Measurements from ENCODE around the gene ARHGEF28.

Gene ARHGEF28

GRCh38 chr5:73654819-73655318 is 28.9 kb downstream of the ARHGEF28 start:
- FAIRE-seq: no peak

GRCh38 chr5:73655521-73656160 is 29.6 kb downstream of the ARHGEF28 start:
- no peak for FAIRE-seq

- no peak for FAIRE-seq
Observed at GRCh38 chr5:73661753-73662152, 35.8 kb downstream of the ARHGEF28 start.

- no peak for FAIRE-seq
Observed at GRCh38 chr5:73663161-73663859, 37.3 kb downstream of the ARHGEF28 start.

- FAIRE-seq: no peak
Observed at GRCh38 chr5:73663860-73664240, 37.9 kb downstream of the ARHGEF28 start.

GRCh38 chr5:73664796-73665195 is 38.8 kb downstream of the ARHGEF28 start:
- FAIRE-seq: no peak

GRCh38 chr5:73666891-73667290 is 40.9 kb downstream of the ARHGEF28 start:
- no peak for FAIRE-seq

- FAIRE-seq: no peak
Observed at GRCh38 chr5:73668017-73668416, 42.0 kb downstream of the ARHGEF28 start.

- FAIRE-seq: no peak
Observed at GRCh38 chr5:73668486-73669111, 42.6 kb downstream of the ARHGEF28 start.

GRCh38 chr5:73670731-73671130 is 44.7 kb downstream of the ARHGEF28 start:
- FAIRE-seq: no peak

- FAIRE-seq: no peak
Observed at GRCh38 chr5:73672132-73672531, 46.1 kb downstream of the ARHGEF28 start.

GRCh38 chr5:73673161-73673591 is 47.2 kb downstream of the ARHGEF28 start:
- peak; percentile 76 for FAIRE-seq

GRCh38 chr5:73674669-73675004 is 48.6 kb downstream of the ARHGEF28 start:
- no peak for FAIRE-seq

- peak; percentile 94 for FAIRE-seq
Observed at GRCh38 chr5:73678322-73678740, 52.3 kb downstream of the ARHGEF28 start.

GRCh38 chr5:73678807-73679206 is 52.8 kb downstream of the ARHGEF28 start:
- no peak for FAIRE-seq

GRCh38 chr5:73682176-73682575 is 56.2 kb downstream of the ARHGEF28 start:
- no peak for FAIRE-seq

- no peak for FAIRE-seq
Observed at GRCh38 chr5:73684691-73685090, 58.7 kb downstream of the ARHGEF28 start.

GRCh38 chr5:73686912-73687311 is 60.9 kb downstream of the ARHGEF28 start:
- FAIRE-seq: no peak

- peak; percentile 81 for FAIRE-seq
Observed at GRCh38 chr5:73687357-73687756, 61.4 kb downstream of the ARHGEF28 start.

- FAIRE-seq: peak; percentile 56
Observed at GRCh38 chr5:73690015-73690414, 64.0 kb downstream of the ARHGEF28 start.

GRCh38 chr5:73691302-73692080 is 65.5 kb downstream of the ARHGEF28 start:
- no peak for FAIRE-seq

- FAIRE-seq: no peak
Observed at GRCh38 chr5:73692166-73692640, 66.2 kb downstream of the ARHGEF28 start.

GRCh38 chr5:73692981-73693380 is 67.0 kb downstream of the ARHGEF28 start:
- FAIRE-seq: no peak

Measured in islet of Langerhans (tissue), 1 donor.